Measurements from ENCODE around the gene CDK12.
"Not testable (repeated sequence)": the region's sequence is repeated elsewhere in the genome, so short reads cannot be mapped to it uniquely, and the experiment has no call there.

Gene CDK12

DNA sequence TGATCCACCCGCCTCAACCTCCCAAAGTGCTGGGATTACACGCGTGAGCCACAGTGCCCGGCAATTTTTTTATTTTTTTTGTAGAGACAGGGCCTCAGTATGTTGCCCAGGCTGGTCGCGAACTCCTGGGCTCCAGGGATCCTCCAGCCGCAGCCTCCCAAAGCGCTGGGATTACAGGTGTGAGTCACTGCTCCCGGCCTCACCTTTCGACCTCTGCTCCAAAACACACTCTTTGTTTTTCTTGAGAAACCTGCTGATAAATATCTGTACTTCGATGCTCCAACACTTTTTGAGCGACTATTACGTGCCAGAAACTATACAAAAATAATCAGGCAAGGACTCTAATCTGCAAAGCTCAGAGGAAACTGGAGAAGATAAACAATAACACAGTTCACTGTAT is 11.2 kb upstream of the CDK12 start:
- peaks cover 2% of the 10 kb centered on the region; the same call in 1 of the 2 replicates for H3K36me3 ChIP-seq (ENCODE audit: control insufficient read depth, insufficient read depth, low read length)
- TF ChIP-seq, protein P1, sequence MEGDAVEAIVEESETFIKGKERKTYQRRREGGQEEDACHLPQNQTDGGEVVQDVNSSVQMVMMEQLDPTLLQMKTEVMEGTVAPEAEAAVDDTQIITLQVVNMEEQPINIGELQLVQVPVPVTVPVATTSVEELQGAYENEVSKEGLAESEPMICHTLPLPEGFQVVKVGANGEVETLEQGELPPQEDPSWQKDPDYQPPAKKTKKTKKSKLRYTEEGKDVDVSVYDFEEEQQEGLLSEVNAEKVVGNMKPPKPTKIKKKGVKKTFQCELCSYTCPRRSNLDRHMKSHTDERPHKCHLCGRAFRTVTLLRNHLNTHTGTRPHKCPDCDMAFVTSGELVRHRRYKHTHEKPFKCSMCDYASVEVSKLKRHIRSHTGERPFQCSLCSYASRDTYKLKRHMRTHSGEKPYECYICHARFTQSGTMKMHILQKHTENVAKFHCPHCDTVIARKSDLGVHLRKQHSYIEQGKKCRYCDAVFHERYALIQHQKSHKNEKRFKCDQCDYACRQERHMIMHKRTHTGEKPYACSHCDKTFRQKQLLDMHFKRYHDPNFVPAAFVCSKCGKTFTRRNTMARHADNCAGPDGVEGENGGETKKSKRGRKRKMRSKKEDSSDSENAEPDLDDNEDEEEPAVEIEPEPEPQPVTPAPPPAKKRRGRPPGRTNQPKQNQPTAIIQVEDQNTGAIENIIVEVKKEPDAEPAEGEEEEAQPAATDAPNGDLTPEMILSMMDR (IDR thresholded peaks at IDR 0.05; ENCODE audit: insufficient read depth, low read length, poor library complexity, severe bottlenecking), result no peak
- no peaks in the 10 kb centered on the region for H3K27me3 ChIP-seq (replicated peaks; ENCODE audit: control insufficient read depth, insufficient read depth, low read length)
- DNase-seq (ENCODE audit: extremely low read depth, insufficient read length), result no peak
- peak overlapping the region; percentile 81 for H3K4me3 ChIP-seq (replicated peaks; ENCODE audit: low read depth, low read length)

DNA sequence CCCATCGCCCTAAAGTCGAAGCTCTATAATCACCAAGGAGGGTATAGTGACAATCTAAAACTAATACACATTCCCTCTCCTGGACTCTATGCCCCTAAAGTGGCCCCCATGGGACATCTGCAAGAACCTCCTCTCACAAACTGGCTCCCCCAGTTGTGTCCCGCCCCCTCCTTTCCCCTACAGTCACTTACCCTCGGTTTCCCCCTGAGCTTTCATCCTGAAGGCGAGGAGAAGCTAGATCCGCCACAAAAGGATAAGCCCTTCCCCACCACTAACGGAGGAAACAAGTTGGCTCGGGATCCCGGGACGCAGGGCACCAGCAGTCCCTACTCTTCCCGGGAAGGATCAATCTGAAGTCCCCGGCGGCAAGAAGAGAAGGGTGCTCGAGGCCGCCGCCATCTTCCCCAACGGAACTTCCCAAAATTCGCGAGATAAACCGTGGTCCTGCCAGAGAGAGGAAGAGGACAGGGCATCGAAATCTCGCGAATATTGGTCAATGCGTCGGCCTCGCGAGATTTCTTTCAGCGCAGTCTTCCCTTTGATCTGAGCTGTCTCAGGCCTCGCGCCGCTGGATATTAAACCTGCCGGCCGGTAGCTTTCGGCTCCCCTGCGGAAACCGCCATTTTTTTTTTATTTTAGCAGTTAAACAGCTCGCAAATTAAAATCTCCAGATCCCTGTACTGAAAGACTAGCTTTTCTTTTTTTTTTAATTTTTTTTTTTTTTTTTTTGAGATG is 10.3 kb upstream of the CDK12 start, which contains the start of gene MED1:
Gene MED1 (minus strand): TSS at position 417 of the 735 bp plus-strand sequence. CDS start 201 bp downstream, at position 216.
- TF ChIP-seq, protein P1 (IDR thresholded peaks at IDR 0.05; ENCODE audit: insufficient read depth, low read length, poor library complexity, severe bottlenecking), result no peak

DNA sequence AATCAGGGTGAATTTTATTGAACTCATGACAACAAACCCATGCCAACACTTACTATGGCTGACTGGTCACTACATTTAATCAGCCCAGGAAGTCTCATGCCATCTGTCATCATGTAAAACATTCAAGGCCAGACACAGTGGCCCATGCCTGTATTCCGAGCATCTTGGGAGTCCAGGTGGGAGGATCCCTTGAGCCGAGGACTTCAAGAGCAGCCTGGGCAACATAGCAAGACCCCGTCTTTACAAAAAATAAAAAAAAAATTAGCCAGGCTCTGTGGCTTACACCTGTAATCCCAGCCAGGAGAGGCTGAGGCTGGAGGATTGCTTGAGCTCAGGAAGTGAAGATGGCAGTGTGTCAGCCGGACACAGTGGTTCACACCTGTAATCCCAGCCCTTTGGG is 5.4 kb upstream of the CDK12 start:
- H3K27me3 ChIP-seq (replicated peaks; ENCODE audit: control insufficient read depth, insufficient read depth, low read length), result no peaks in the 10 kb centered on the region
- no peak for DNase-seq (ENCODE audit: extremely low read depth, insufficient read length)
- no peaks in the 10 kb centered on the region for H3K36me3 ChIP-seq (ENCODE audit: control insufficient read depth, insufficient read depth, low read length)
- H3K4me3 ChIP-seq (replicated peaks; ENCODE audit: low read depth, low read length), result no peak overlapping the region
- TF ChIP-seq, protein P1 (IDR thresholded peaks at IDR 0.05; ENCODE audit: insufficient read depth, low read length, poor library complexity, severe bottlenecking), result no peak

More for the DNA sequence above, 10.3 kb upstream of the CDK12 start, which contains the start of gene MED1:
- peak within 1 kb of the TSS; percentile 81 for H3K4me3 ChIP-seq (replicated peaks; ENCODE audit: low read depth, low read length)
- peak; percentile 90 for DNase-seq (ENCODE audit: extremely low read depth, insufficient read length)
- H3K36me3 ChIP-seq (ENCODE audit: control insufficient read depth, insufficient read depth, low read length), result peaks cover 2% of the 10 kb centered on the region; the same call in 1 of the 2 replicates
- no peaks in the 10 kb centered on the region for H3K27me3 ChIP-seq (replicated peaks; ENCODE audit: control insufficient read depth, insufficient read depth, low read length)

DNA sequence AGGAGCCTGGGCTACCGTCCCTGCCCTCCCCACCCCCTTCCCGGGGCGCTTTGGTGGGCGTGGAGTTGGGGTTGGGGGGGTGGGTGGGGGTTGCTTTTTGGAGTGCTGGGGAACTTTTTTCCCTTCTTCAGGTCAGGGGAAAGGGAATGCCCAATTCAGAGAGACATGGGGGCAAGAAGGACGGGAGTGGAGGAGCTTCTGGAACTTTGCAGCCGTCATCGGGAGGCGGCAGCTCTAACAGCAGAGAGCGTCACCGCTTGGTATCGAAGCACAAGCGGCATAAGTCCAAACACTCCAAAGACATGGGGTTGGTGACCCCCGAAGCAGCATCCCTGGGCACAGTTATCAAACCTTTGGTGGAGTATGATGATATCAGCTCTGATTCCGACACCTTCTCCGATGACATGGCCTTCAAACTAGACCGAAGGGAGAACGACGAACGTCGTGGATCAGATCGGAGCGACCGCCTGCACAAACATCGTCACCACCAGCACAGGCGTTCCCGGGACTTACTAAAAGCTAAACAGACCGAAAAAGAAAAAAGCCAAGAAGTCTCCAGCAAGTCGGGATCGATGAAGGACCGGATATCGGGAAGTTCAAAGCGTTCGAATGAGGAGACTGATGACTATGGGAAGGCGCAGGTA is 762 bp downstream of the CDK12 start:
- TF ChIP-seq, protein P1 (IDR thresholded peaks at IDR 0.05; ENCODE audit: insufficient read depth, low read length, poor library complexity, severe bottlenecking), result no peak
- Histone ChIP-seq H3K4me3 (replicated peaks; ENCODE audit: low read depth, low read length) (peak overlapping the region; percentile 97), H3K27me3 (replicated peaks; ENCODE audit: control insufficient read depth, insufficient read depth, low read length) (no peaks in the 10 kb centered on the region), H3K36me3 (ENCODE audit: control insufficient read depth, insufficient read depth, low read length) (no peaks in the 10 kb centered on the region; the same call in 1 of the 2 replicates)
- DNase-seq (ENCODE audit: extremely low read depth, insufficient read length), result peak; percentile 31

DNA sequence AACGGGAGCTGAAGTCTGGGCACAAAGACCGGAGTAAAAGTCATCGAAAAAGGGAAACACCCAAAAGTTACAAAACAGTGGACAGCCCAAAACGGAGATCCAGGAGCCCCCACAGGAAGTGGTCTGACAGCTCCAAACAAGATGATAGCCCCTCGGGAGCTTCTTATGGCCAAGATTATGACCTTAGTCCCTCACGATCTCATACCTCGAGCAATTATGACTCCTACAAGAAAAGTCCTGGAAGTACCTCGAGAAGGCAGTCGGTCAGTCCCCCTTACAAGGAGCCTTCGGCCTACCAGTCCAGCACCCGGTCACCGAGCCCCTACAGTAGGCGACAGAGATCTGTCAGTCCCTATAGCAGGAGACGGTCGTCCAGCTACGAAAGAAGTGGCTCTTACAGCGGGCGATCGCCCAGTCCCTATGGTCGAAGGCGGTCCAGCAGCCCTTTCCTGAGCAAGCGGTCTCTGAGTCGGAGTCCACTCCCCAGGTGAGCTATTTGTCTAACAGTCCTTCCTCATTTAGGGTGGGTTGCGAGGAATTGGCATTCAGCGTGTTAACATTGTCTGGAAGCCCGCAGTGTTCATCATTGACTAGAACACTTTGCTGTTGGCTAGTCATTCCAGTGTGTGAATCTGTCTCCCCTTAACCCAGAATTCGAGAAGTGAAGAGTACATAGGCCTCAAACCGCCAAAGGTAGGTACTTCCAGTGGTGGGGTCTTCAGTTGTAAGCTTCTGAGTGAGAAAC is 1.5 kb downstream of the CDK12 start:
- peaks cover 2% of the 10 kb centered on the region for H3K36me3 ChIP-seq (ENCODE audit: control insufficient read depth, insufficient read depth, low read length)
- H3K27me3 ChIP-seq (replicated peaks; ENCODE audit: control insufficient read depth, insufficient read depth, low read length), result no peaks in the 10 kb centered on the region
- TF ChIP-seq, protein P1 (IDR thresholded peaks at IDR 0.05; ENCODE audit: insufficient read depth, low read length, poor library complexity, severe bottlenecking), result no peak
- peak overlapping the region; percentile 97 for H3K4me3 ChIP-seq (replicated peaks; ENCODE audit: low read depth, low read length)
- DNase-seq (ENCODE audit: extremely low read depth, insufficient read length), result no peak

DNA sequence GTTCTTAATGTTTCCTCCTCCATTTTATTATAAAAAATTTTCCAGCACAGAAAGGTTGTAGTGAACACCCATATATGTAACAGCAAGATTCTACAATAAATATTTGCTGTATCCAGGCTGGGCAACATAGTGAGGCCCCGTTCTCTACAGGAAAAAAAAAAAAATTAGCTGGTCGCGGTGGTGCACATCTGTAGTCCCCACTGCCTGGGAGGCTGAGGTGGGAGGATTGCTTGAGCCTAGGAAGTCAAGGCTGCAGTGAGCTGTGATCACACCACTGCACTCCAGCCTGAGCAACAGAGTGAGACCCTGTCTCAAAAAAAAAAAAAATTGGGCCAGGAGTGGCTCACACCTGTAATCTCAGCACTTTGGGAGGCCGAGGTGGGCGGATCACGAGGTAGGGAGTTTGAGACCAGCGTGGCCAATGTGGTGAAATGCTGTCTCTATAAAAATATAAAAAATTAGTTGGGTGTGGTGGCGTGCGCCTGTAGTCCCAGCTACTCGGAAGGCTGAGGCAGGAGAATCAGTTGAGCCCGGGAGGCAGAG is 3.4 kb downstream of the CDK12 start:
- H3K36me3 ChIP-seq (ENCODE audit: control insufficient read depth, insufficient read depth, low read length); DNase-seq (ENCODE audit: extremely low read depth, insufficient read length); H3K27me3 ChIP-seq (replicated peaks; ENCODE audit: control insufficient read depth, insufficient read depth, low read length): not testable (repeated sequence)
- H3K4me3 ChIP-seq (replicated peaks; ENCODE audit: low read depth, low read length), result peak overlapping the region; percentile 97

DNA sequence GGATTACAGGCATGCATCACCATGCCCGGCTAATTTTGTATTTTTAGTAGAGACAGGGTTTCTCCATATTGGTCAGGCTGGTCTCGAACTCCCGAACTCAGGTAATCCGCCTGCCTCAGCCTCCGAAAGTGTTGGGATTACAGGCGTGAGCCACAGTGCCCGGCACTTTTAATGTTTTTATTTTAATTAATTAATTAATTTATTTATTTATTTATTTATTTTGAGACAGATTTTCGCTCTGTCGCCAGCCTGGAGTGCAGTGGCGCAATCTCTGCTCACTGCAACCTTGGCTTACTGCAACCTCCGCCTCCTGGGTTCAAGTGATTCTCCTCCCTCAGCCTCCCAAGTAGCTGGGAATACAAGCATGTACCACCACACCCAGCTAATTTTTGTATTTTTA is 7.3 kb downstream of the CDK12 start:
- DNase-seq (ENCODE audit: extremely low read depth, insufficient read length); H3K36me3 ChIP-seq (ENCODE audit: control insufficient read depth, insufficient read depth, low read length); H3K4me3 ChIP-seq (replicated peaks; ENCODE audit: low read depth, low read length); H3K27me3 ChIP-seq (replicated peaks; ENCODE audit: control insufficient read depth, insufficient read depth, low read length): not testable (repeated sequence)
